Activated naive CD8-positive, alpha-beta T cell treated with anti-CD3 and anti-CD28 coated beads, Interleukin-2, amount 50 U/mL, for 24 hours (primary cell): ENCODE data around the gene MAN1C1.

ENCODE experiments used
- ATAC-seq: fragments of 150-1000 bp; cut with Tn5 transposase; one replicate; pipeline ENCODE4 v1.10.0; 2021
- DNase-seq: peaks from one replicate; pipeline ENCODE4 v3.0.0; 2021
- H3K27ac Mint-ChIP-seq: one replicate; pipeline ENCODE4 v1.8.0; 2021; ENCODE audit warnings: mild to moderate bottlenecking, mixed read lengths
- H3K27me3 Mint-ChIP-seq: one replicate; pipeline ENCODE4 v1.8.0; 2021; ENCODE audit warnings: mixed read lengths
- H3K36me3 Mint-ChIP-seq: one replicate; pipeline ENCODE4 v1.8.0; 2021; ENCODE audit warnings: low read depth, mixed read lengths
- H3K4me1 Mint-ChIP-seq: one replicate; pipeline ENCODE4 v1.8.0; 2021; ENCODE audit warnings: mixed read lengths
- H3K4me3 Mint-ChIP-seq: one replicate; pipeline ENCODE4 v1.8.0; 2021; ENCODE audit warnings: mild to moderate bottlenecking, moderate library complexity, mixed read lengths
- H3K9me3 Mint-ChIP-seq: one replicate; pipeline ENCODE4 v1.8.0; 2021; ENCODE audit warnings: mixed read lengths

The MAN1C1 gene

DNA sequence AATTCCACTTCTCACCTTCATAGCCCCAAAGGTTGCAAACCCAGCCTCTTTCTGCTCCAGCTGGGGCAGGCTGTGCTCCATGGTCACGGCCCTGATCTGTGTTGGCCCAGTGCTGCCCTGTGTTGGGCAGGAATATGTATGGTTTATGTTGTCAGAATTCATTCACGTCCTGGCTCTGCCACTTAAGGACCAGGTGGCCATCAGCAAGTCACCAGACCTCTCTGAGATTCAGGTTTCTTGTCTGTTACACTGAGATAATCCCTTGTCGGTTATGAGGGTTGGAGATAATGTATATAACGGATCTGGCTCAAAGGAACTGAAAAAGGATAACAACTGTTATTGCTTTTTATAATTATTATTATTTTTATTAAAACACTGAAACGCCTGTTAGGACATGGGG is 144.3 kb downstream of the MAN1C1 start:
- Mint-ChIP-seq H3K36me3 (no peaks in the 10 kb centered on the region), H3K4me1 (peaks cover 15% of the 10 kb centered on the region), H3K27me3 (no peaks in the 10 kb centered on the region), H3K9me3 (no peaks in the 10 kb centered on the region), H3K27ac (no peak overlapping the region), H3K4me3 (no peak overlapping the region)
- no peak for ATAC-seq
- no peak for DNase-seq

DNA sequence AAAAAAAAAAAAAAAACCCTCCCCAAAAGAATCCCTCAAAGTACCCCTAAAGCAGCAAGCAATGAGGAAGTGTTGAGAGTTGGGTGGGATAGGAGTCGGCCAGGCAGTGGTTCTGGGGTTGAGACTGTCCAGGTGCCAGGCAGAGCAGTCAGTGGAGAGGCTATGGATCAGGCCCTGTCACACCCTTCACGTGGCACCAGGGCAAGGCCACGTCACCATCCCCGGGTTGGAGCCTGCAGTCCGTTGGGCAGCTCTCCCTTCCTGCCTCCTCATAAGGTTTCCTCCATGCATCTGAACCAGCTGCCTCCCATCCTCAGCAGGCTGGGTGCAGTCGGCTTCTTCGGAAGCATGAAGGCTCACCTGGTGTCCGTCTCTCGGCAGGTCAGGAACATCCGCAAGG is 146.9 kb downstream of the MAN1C1 start:
- DNase-seq = no peak
- Mint-ChIP-seq H3K36me3 (no peaks in the 10 kb centered on the region), H3K4me3 (no peak overlapping the region), H3K4me1 (peaks cover 11% of the 10 kb centered on the region), H3K27me3 (no peaks in the 10 kb centered on the region), H3K27ac (no peak overlapping the region), H3K9me3 (no peaks in the 10 kb centered on the region)
- ATAC-seq = no peak

- Mint-ChIP-seq H3K4me1 (peaks cover 22% of the 10 kb centered on the region), H3K9me3 (no peaks in the 10 kb centered on the region), H3K27me3 (no peaks in the 10 kb centered on the region), H3K36me3 (no peaks in the 10 kb centered on the region), H3K27ac (no peak overlapping the region), H3K4me3 (no peak overlapping the region)
- DNase-seq = no peak
- no peak for ATAC-seq
These were observed 148.7 kb downstream of the MAN1C1 start for GRCh38 chr1:25765136-25765922.

GRCh38 chr1:25765923-25766589 is 149.5 kb downstream of the MAN1C1 start:
- Mint-ChIP-seq H3K27ac (no peak overlapping the region), H3K36me3 (no peaks in the 10 kb centered on the region), H3K4me3 (peak overlapping the region; percentile 24), H3K9me3 (no peaks in the 10 kb centered on the region), H3K4me1 (peaks cover 29% of the 10 kb centered on the region), H3K27me3 (no peaks in the 10 kb centered on the region)
- DNase-seq (no peak), ATAC-seq (peak; percentile 10)

DNA sequence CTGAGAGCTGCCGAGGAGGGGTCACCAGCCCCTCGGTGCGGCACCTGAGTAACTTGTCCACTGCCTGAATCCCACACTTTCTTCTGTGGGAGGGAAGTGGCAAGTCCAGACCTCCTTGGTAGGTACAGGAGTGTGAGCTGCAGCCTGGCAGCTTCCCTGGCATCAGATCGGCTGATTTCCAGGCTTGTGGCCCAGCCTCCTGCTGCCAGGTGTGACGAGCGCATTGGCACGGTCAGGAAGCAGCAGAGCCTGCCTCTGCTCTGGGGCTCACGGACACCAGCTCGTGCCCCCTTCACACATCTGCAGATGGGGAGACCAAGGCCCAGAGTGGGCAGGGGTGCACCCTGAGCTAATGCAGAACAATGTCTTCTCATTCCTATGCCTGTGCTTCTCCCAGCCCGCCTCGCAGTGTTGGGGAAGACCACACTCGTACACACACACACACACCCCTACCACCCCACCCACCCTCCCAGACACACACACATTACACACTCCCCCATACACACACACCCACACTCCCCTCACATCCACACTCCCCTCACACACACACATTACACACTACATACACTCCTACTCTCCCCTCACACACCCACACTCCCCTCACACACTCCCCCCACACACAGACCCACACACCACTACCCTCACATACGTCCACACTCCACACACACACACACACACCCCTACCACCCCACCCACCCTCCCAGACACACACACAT is 150.3 kb downstream of the MAN1C1 start:
- no peaks in the 10 kb centered on the region for H3K36me3 Mint-ChIP-seq
- H3K4me3 Mint-ChIP-seq = no peak overlapping the region
- H3K27me3 Mint-ChIP-seq = no peaks in the 10 kb centered on the region
- DNase-seq (no peak), ATAC-seq (no peak)
- no peaks in the 10 kb centered on the region for H3K9me3 Mint-ChIP-seq
- H3K27ac Mint-ChIP-seq = no peak overlapping the region
- peaks cover 38% of the 10 kb centered on the region for H3K4me1 Mint-ChIP-seq

DNA sequence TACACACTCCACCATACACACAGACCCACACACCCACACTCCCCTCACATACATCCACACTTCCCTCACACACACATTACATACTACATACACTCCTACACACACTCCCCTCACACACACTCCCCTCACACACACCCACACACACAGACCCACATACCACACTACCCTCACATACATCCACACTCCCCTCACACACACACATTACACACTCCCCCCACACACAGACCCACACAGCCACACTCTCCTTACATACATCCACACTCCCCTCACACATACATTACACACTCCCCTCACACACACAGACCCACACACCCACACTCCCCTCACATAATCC is 150.8 kb downstream of the MAN1C1 start:
- DNase-seq (no peak), ATAC-seq (no peak)
- Mint-ChIP-seq H3K4me3 (no peak overlapping the region), H3K4me1 (peaks cover 43% of the 10 kb centered on the region), H3K27ac (no peak overlapping the region), H3K9me3 (no peaks in the 10 kb centered on the region), H3K27me3 (no peaks in the 10 kb centered on the region), H3K36me3 (no peaks in the 10 kb centered on the region)

DNA sequence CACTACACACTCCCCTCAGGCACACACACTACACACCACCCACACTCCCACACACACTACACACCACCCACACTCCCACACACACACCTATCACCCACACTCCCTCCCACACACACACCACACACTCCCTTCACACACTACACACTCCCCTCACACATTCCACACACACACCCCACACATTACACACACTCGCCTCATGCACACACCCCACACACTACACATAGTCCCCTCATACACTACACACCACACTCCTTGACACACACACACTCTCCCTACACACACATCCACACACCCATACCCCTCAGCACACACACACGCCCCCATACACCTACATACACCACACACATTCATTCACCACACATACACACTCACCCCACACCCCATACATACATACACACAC is 152.4 kb downstream of the MAN1C1 start:
- DNase-seq (no peak), ATAC-seq (no peak)
- Mint-ChIP-seq H3K36me3 (no peaks in the 10 kb centered on the region), H3K27me3 (peaks cover 6% of the 10 kb centered on the region), H3K9me3 (no peaks in the 10 kb centered on the region), H3K27ac (no peak overlapping the region), H3K4me1 (peaks cover 54% of the 10 kb centered on the region), H3K4me3 (no peak overlapping the region)

DNA sequence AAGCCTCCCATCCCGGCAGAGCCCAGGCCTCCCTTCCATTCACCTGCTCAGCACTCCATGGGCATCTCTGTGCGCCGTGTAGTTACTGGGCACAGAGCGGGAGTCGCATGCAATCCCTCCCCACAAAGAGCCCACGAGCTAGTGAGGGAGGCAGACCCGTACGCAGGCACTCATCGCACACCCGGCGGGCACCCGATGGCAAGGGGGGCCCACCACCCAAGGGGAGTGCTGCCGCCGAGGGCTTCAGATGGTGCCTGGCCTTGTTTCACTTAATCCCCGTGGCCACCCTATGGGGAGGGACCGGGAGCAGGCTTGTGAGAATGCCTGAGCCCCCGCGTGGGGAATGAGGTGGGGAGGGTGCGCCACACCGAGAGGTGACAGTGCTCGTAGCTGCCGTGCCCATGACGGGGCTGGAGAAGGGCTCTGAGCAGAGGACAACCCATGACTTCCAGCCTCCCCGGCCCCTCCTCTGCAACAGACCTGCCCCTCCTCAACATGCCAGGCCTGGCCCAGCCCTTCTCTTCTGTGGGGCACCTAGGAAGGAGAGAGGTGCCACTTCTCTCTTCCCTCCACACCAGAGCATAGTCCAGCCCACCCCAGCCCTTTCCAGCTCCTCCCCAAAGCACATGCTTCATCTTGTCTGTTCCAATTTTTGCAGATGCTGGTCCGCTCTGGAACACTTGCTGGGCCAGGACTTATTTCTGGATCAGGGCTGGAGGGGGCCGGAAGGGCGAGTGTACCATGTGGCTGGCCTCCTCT is 153.2 kb downstream of the MAN1C1 start:
- no peak for ATAC-seq
- Mint-ChIP-seq H3K36me3 (no peaks in the 10 kb centered on the region), H3K9me3 (no peaks in the 10 kb centered on the region), H3K27ac (no peak overlapping the region), H3K27me3 (peaks cover 6% of the 10 kb centered on the region), H3K4me3 (no peak overlapping the region), H3K4me1 (peaks cover 62% of the 10 kb centered on the region)
- no peak for DNase-seq

GRCh38 chr1:25770541-25771220 is 154.1 kb downstream of the MAN1C1 start:
- H3K4me3 Mint-ChIP-seq = peak overlapping the region; percentile 10
- H3K9me3 Mint-ChIP-seq = no peaks in the 10 kb centered on the region
- ATAC-seq = no peak
- DNase-seq = no peak
- peaks cover 6% of the 10 kb centered on the region for H3K27me3 Mint-ChIP-seq
- no peaks in the 10 kb centered on the region for H3K36me3 Mint-ChIP-seq
- H3K27ac Mint-ChIP-seq = peak overlapping the region; percentile 45
- peaks cover 67% of the 10 kb centered on the region for H3K4me1 Mint-ChIP-seq

DNA sequence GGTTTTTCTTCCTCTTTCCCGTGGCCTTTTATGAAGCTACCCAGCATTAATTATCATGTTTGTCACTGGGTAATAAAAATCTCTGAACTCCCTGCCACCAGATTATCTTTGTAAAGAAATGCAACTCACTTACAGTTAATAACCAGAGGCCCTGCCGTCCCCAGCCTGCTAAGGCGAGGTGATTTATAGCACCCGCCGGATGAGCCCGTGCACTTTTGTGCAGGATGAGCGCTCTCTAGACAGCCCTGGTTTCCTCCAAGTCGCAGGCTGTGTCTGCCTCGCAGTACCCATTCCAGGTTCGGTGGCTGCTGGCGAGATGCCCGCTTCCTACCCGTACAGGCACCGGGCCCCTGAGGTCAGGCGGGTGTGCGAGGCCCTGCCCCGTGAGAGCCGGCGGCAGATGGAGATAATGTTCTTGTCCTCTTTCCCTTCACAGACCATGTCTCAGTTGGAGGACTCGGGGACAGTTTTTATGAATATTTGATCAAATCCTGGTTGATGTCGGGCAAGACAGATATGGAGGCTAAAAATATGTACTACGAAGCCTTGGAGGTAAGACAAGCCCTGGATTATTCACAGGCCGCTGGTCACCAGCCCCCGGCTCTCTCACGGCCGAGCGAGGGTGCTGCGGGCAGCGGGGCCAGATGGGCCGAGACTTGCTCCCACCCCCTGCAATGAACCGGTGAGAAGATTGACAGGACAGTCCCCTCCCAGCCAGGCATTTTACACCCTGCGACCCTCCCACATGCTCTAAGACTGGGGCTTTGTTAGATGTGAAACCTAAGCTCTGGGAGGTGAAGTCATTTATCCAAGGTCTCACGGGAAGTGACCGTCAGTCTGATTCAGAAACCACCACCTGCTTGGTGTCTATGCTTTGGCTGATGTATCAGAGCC is 154.9 kb downstream of the MAN1C1 start:
- Mint-ChIP-seq H3K4me3 (no peak overlapping the region), H3K4me1 (peaks cover 63% of the 10 kb centered on the region), H3K36me3 (no peaks in the 10 kb centered on the region), H3K27me3 (peaks cover 6% of the 10 kb centered on the region), H3K27ac (peak overlapping the region; percentile 53), H3K9me3 (no peaks in the 10 kb centered on the region)
- ATAC-seq = no peak
- peak; percentile 20 for DNase-seq

DNA sequence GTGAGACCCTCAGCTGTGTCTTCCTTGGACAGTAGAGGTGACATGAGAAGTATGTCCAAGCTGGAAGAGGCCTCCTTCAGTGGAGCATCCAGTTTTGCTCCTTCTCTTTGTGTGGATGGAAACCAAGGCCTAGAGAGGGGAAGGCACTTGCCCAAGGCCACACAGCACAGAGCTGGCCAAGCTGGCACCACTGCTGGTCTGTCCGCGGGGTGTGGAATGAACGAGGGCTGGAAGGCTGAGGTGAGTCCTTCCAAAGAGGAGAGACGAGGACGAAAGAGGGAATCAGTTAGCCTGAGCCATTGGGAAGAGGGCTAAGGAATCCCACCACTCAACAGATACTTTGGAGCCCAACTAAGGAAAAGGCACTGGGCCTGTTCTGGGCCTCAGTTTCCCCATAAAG is 155.6 kb downstream of the MAN1C1 start:
- ATAC-seq = no peak
- Mint-ChIP-seq H3K27me3 (peaks cover 6% of the 10 kb centered on the region), H3K4me1 (peaks cover 62% of the 10 kb centered on the region), H3K36me3 (no peaks in the 10 kb centered on the region), H3K9me3 (no peaks in the 10 kb centered on the region), H3K4me3 (no peak overlapping the region), H3K27ac (no peak overlapping the region)
- no peak for DNase-seq

DNA sequence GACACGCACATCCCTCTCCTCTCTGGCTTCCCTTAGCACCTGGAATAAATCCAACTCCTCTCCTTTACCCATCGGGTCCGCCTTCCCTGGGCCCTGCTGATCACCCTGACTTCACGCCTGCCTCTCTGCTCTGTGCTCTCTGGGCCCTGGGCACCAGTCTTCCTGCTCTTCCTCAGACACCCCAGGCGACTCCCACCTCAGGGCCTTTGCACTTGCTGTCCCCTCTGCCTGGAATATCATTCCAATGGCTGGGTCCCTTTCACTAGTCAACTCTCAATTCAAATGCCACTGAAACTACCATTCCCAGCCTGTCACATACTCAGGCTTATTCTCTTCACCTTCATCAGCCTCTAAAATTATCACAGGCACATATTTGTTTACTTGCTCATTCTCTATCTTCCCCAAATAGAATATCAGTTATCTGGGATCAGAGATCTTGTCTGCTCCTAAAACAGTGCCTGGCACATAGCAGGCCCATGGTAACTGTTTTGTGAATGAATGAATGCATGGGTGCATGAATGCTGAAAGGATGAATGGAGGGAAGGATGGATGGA is 156.2 kb downstream of the MAN1C1 start:
- Mint-ChIP-seq H3K27me3 (peaks cover 6% of the 10 kb centered on the region), H3K4me1 (peaks cover 62% of the 10 kb centered on the region), H3K4me3 (no peak overlapping the region), H3K27ac (no peak overlapping the region), H3K9me3 (no peaks in the 10 kb centered on the region), H3K36me3 (no peaks in the 10 kb centered on the region)
- DNase-seq (no peak), ATAC-seq (no peak)

DNA sequence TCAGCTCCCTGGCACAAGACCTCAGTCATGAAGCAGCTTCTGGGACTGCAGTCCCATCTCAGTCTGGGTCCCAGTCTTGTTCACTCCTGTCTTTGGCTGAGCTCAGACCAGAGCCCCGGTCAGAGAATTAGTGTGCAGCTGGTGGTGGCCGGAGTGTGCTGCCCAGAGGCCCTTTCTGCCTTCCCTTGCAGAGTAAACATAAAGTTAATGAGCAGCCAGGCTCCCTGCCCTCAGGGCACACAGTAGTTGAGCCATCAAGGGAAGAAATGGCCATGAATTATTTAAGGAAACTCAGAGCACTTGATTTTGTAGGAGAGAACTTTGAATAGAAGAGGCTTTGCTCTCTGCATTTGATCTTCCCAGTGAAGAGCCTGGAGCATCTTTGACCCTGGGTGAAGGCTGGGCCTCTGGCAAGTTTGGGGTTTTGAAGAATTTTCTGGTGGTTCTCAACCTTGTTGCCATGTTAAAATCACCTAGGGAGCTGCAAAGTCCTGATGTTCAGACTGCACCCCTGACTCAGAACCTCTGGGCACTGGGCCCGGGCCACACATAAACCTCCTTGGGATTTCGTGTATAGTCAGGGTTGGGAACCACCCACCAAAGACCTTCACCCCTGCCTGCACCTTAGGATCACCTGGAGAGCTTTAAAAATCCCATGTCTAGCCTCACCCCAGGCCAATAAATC is 157.0 kb downstream of the MAN1C1 start:
- peaks cover 6% of the 10 kb centered on the region for H3K27me3 Mint-ChIP-seq
- H3K4me3 Mint-ChIP-seq = no peak overlapping the region
- no peaks in the 10 kb centered on the region for H3K9me3 Mint-ChIP-seq
- peaks cover 62% of the 10 kb centered on the region for H3K4me1 Mint-ChIP-seq
- DNase-seq (no peak), ATAC-seq (no peak)
- H3K36me3 Mint-ChIP-seq = no peaks in the 10 kb centered on the region
- H3K27ac Mint-ChIP-seq = no peak overlapping the region
